HepG2 (cell line): ENCODE measurements around the gene FBXL4. TPM values are rescaled to one million over a fixed set of nuclear protein-coding genes. Genes with fewer than 3 reads are reported as not detected.
A peak's percentile ranks its signal among the peaks of the same experiment; 100 is the strongest.
"Not testable (repeated sequence)": the region's sequence is repeated elsewhere in the genome, so short reads cannot be mapped to it uniquely, and the experiment has no call there.

Experiments
- ATAC-seq: fragments of 200-7000 bp; cut with Tn5 transposase; 3 replicates; pipeline ENCODE4 v1.9.1; 2020; ENCODE audit warnings: mild to moderate bottlenecking, moderate library complexity
- BruUV-seq: library from RNA; stranded (reverse); fragments of 400-500 nt; replicated peaks from 2 replicates; lab custom pipeline; 2021; lab: Mats Ljungman, UMichigan
- CTCF ChIA-PET: fragments of 300-600 bp; formaldehyde crosslinking; extraction: SDS; loops from one replicate; lab custom pipeline; 2021; ENCODE audit warnings: low total read pairs, inconsistent platforms, low intra/inter-chr PET ratio; lab: Yijun Ruan, JAX
- POLR2A ChIA-PET: fragments of 350-600 bp; sonication (Branson Sonifier 250); formaldehyde crosslinking; loops from one replicate; lab custom pipeline; 2020; ENCODE audit warnings: antibody characterized with exemption, inconsistent platforms; lab: Yijun Ruan, JAX
- DNase-seq: peaks from one replicate; pipeline ENCODE4 v3.0.0-alpha.2; 2015; ENCODE audit warnings: low spot score
- FAIRE-seq: peaks from 3 replicates; lab custom pipeline; 2011; peaks lifted over from hg19 to GRCh38; lab: Jason Lieb, UNC
- H2AFZ ChIP-seq: one replicate; pipeline ENCODE4 v1.6.1; 2011; ENCODE audit warnings: low read length, inconsistent platforms
- H3K27ac ChIP-seq: fragments of 300-600 bp; 3 replicates; pipeline ENCODE4 v1.8.0; 2011; ENCODE audit warnings: mixed run types, mild to moderate bottlenecking, mixed read lengths, low read length, inconsistent platforms; ENCODE audit not compliant: insufficient read depth; ENCODE audit errors: extremely low read length
- H3K27me3 ChIP-seq, 2 experiments: fragments of 200-600 bp in 1 of 2; 2 replicates in 1 of 2; 3 replicates in 1 of 2; pipeline versions ENCODE4 v1.6.0 to v1.8.0; 2011; ENCODE audit warnings: low read length in 2 of 2, mild to moderate bottlenecking in 2 of 2, moderate library complexity in 2 of 2, inconsistent platforms in 1 of 2; ENCODE audit not compliant: insufficient read depth in 2 of 2, control insufficient read depth in 1 of 2
- H3K36me3 ChIP-seq, 2 experiments: fragments of 200-600 bp in 1 of 2; replicated peaks in 1 of 2; 2 replicates in 1 of 2; 3 replicates in 1 of 2; pipeline versions ENCODE4 v1.5.1 to v1.8.0; 2011; ENCODE audit warnings: low read length in 2 of 2, inconsistent platforms in 1 of 2; ENCODE audit not compliant: insufficient read depth in 2 of 2, control insufficient read depth in 1 of 2
- H3K4me1 ChIP-seq: 2 replicates; pipeline ENCODE4 v1.5.1; 2012; ENCODE audit warnings: low read length, inconsistent platforms; ENCODE audit not compliant: insufficient read depth
- H3K4me2 ChIP-seq: 2 replicates; pipeline ENCODE4 v1.6.0; 2011; ENCODE audit warnings: low read depth, low read length, inconsistent platforms
- H3K4me3 ChIP-seq, 3 experiments: fragments of 200-600 bp in 1 of 3; sonication (generic), shearing (Covaris generic) in 1 of 3; replicated peaks in 1 of 3; 2 replicates each; pipeline ENCODE4 v1.5.1; 2011 to 2016; ENCODE audit warnings: low read length in 3 of 3, inconsistent platforms in 2 of 3, low read depth in 2 of 3, mild to moderate bottlenecking in 2 of 3, control low read depth in 1 of 3, mixed read lengths in 1 of 3; ENCODE audit not compliant: insufficient read depth in 1 of 3
- H3K79me2 ChIP-seq: one replicate; pipeline ENCODE4 v1.6.1; 2011; ENCODE audit warnings: low read length, inconsistent platforms; ENCODE audit not compliant: insufficient read depth
- H3K9ac ChIP-seq: 2 replicates; pipeline ENCODE4 v1.6.0; 2011; ENCODE audit warnings: mild to moderate bottlenecking, low read depth, low read length, inconsistent platforms; ENCODE audit not compliant: insufficient read depth
- H3K9me3 ChIP-seq: 2 replicates; pipeline ENCODE4 v1.5.1; 2012; ENCODE audit warnings: mild to moderate bottlenecking, low read length
- H4K20me1 ChIP-seq: 2 replicates; pipeline ENCODE4 v1.6.0; 2011; ENCODE audit warnings: inconsistent platforms, mild to moderate bottlenecking, low read length, moderate library complexity; ENCODE audit not compliant: insufficient read depth
- EZH2 ChIP-seq: conservative IDR thresholded peaks from 2 replicates; pipeline ENCODE4 v1.6.1; 2012; ENCODE audit warnings: mild to moderate bottlenecking, low read depth, low read length, moderate library complexity
- MAFK ChIP-seq, 2 experiments: IDR thresholded peaks in 1 of 2; conservative IDR thresholded peaks in 1 of 2; 2 replicates each; pipeline ENCODE4 v1.6.1; 2011; ENCODE audit warnings: improper control_type of control experiment in 2 of 2, low read length in 2 of 2
- ZNF331 ChIP-seq: sonication (generic); formaldehyde crosslinking; IDR thresholded peaks from 2 replicates; pipeline ENCODE4 v1.4.0; 2020; ENCODE audit warnings: missing genetic modification reagents
- ZNF512 ChIP-seq: sonication (generic); formaldehyde crosslinking; IDR thresholded peaks from 2 replicates; pipeline ENCODE4 v1.4.0; 2020; ENCODE audit warnings: mild to moderate bottlenecking, missing genetic modification reagents
- WGBS: methylation state at CpG from one replicate; pipeline ENCODE4 v1.1.6; 2017; ENCODE audit warnings: low lambda C conversion rate; 5-methylcytosine and 5-hydroxymethylcytosine counted together
- in situ Hi-C: cut with HindIII; loops from 2 replicates; pipeline ENCODE4 v1.10.0; 2017; ENCODE audit warnings: low pct_unique_long_range_greater_than_20kb; ENCODE audit not compliant: extremely low pct_ligation_motif_present
- intact Hi-C: fragments of 100-400 bp; cut with micrococcal nuclease; formaldehyde crosslinking; loops from one replicate; pipeline ENCODE4 v1.10.0; 2022; ENCODE audit not compliant: unreplicated experiment
- polyA plus RNA-seq, 8 experiments: library from polyadenylated mRNA; depleted of rRNA in 3 of 8; stranded (reverse) in 7 of 8; unstranded in 1 of 8; fragments of >200 nt; fragmentation: Illumina TruSeq in 4 of 8; extraction: Trizol in 4 of 8; gene quantifications; 2 replicates each; pipeline versions ENCODE4 v1.2.1 to v1.2.3, GENCODE V29; 2011 to 2016; ENCODE audit warnings: low read depth in 4 of 8, missing spikeins in 1 of 8, mixed read lengths in 1 of 8; ENCODE audit not compliant: insufficient read depth in 1 of 8
- total RNA-seq, 5 experiments: library from RNA; depleted of rRNA; stranded (reverse); fragments of >200 nt; fragmentation: Illumina TruSeq; extraction: Trizol; gene quantifications; 2 replicates each; pipeline ENCODE4 v1.2.3, GENCODE V29; 2016; ENCODE audit warnings: low read depth in 1 of 5
- TF ChIP-seq, protein P1 (sequence below): sonication (generic); formaldehyde crosslinking; IDR thresholded peaks from 2 replicates; pipeline ENCODE4 v1.4.0; 2020; ENCODE audit warnings: missing genetic modification reagents, borderline replicate concordance

FBXL4 gene
- total and polyA plus RNA-seq, 2 of the 13 experiments (the other 11 are each of a cell fraction or from before 2014, with no cell fraction given), result 13.2 to 17.6 TPM

DNA sequence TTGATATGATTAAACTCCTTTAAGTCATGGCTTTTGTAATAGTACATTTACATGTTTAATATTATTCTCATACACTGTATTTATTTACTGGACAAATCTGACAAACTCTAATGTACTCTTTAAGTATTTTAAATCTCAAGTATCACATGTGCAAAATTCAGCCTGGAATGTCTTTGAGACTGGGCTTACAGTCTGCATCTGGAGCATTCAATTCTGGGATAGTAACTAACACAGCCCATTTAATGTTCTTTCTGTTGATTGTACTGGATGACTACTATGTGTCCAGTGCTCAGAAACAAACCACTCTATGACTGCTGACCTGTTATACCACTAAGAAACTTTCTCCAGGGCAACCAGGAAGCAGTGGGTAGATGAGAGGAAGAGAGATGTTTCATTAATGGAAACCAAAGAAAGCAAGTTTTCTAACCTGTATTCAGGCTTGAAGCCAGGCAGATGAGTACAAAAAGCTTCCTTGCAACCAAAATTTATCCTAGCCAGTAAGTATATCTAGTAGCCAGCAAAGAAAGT lies 26.8 kb downstream of the FBXL4 start (continued):
- TF ChIP-seq EZH2, result no peak
- no peak for TF ChIP-seq ZNF331 (CRISPR knock-in tag)
- no peak for TF ChIP-seq ZNF512 (CRISPR knock-in tag)
- no peak for TF ChIP-seq MAFK (conservative IDR thresholded peaks at IDR 0.05 in 1 of 2, IDR thresholded peaks at IDR 0.05 in 1 of 2; ENCODE audit: low read length in 2 of 2)

DNA sequence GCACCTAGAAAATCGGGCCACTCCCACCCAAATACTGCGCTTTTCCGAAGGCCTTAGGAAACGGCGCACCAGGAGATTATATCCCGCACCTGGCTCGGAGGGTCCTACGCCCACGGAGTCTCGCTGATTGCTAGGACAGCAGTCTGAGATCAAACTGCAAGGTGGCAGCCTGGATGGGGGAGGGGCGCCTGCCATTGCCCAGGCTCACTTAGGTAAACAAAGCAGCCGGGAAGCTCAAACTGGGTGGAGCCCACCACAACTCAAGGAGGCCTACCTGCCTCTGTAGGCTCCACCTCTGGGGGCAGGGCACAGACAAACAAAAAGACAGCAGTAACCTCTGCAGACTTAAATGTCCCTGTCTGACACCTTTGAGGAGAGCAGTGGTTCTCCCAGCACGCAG lies 36.8 kb downstream of the FBXL4 start:
- H2AFZ ChIP-seq, CTCF ChIA-PET, in situ Hi-C loops, DNase-seq, FAIRE-seq, H3K9me3 ChIP-seq, H3K79me2 ChIP-seq, H3K4me1 ChIP-seq, H3K27ac ChIP-seq, H3K4me3 ChIP-seq, ATAC-seq, H4K20me1 ChIP-seq, POLR2A ChIA-PET, H3K9ac ChIP-seq, H3K4me2 ChIP-seq, H3K36me3 ChIP-seq, intact Hi-C loops, H3K27me3 ChIP-seq, BruUV-seq: not testable (repeated sequence)
- TF ChIP-seq, protein P1, sequence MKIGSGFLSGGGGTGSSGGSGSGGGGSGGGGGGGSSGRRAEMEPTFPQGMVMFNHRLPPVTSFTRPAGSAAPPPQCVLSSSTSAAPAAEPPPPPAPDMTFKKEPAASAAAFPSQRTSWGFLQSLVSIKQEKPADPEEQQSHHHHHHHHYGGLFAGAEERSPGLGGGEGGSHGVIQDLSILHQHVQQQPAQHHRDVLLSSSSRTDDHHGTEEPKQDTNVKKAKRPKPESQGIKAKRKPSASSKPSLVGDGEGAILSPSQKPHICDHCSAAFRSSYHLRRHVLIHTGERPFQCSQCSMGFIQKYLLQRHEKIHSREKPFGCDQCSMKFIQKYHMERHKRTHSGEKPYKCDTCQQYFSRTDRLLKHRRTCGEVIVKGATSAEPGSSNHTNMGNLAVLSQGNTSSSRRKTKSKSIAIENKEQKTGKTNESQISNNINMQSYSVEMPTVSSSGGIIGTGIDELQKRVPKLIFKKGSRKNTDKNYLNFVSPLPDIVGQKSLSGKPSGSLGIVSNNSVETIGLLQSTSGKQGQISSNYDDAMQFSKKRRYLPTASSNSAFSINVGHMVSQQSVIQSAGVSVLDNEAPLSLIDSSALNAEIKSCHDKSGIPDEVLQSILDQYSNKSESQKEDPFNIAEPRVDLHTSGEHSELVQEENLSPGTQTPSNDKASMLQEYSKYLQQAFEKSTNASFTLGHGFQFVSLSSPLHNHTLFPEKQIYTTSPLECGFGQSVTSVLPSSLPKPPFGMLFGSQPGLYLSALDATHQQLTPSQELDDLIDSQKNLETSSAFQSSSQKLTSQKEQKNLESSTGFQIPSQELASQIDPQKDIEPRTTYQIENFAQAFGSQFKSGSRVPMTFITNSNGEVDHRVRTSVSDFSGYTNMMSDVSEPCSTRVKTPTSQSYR, result peak; percentile 61
- WGBS, result 90% methylated on average over 6 of the region's 13 CpGs
